PC-3 (cell line): ENCODE measurements around the gene UNC13D. TPM values are rescaled to one million over a fixed set of nuclear protein-coding genes. Genes with fewer than 3 reads are reported as not detected.

Experiments used
- ATAC-seq: fragments of 200-7000 bp; cut with Tn5 transposase; 2 replicates; pipeline ENCODE4 v1.9.1; 2020; ENCODE audit warnings: mild to moderate bottlenecking, moderate library complexity
- BruUV-seq: library from RNA; stranded (reverse); fragments of 400-500 nt; replicated peaks from 2 replicates; lab custom pipeline; 2021; lab: Mats Ljungman, UMichigan
- CTCF ChIA-PET: fragments of 300-600 bp; sonication (Branson Sonifier 250); formaldehyde crosslinking; loops from one replicate; lab custom pipeline; 2022; ENCODE audit warnings: antibody characterized with exemption; lab: Charles Lee
- POLR2A ChIA-PET: fragments of 300-600 bp; sonication (Branson Sonifier 250); formaldehyde crosslinking; loops from one replicate; lab custom pipeline; 2022; ENCODE audit warnings: antibody characterized with exemption; ENCODE audit not compliant: unreplicated experiment; lab: Charles Lee
- DNase-seq: peaks from one replicate; pipeline ENCODE4 v3.0.0-alpha.2; 2015
- H2AFZ ChIP-seq: fragments of 300-600 bp; sonication (generic); 2 replicates; pipeline ENCODE4 v1.6.0; 2016; ENCODE audit warnings: antibody characterized with exemption, low read length
- H3F3A ChIP-seq: fragments of 300-600 bp; sonication (generic); one replicate; pipeline ENCODE4 v1.6.0; 2017; ENCODE audit warnings: antibody characterized with exemption, low read length, control low read depth, mild to moderate bottlenecking; ENCODE audit not compliant: unreplicated experiment
- H3K27ac ChIP-seq: fragments of 300-600 bp; sonication (generic); 2 replicates; pipeline ENCODE4 v1.5.1; 2016; ENCODE audit warnings: mild to moderate bottlenecking, low read length
- H3K27me3 ChIP-seq: fragments of 300-600 bp; sonication (generic); 2 replicates; pipeline ENCODE4 v1.6.1; 2016; ENCODE audit warnings: low read length, mixed read lengths
- H3K36me3 ChIP-seq: fragments of 300-600 bp; sonication (generic); 2 replicates; pipeline ENCODE4 v1.6.1; 2016; ENCODE audit warnings: low read depth, mixed run types, low read length, mixed read lengths
- H3K4me1 ChIP-seq: fragments of 300-600 bp; sonication (generic); 2 replicates; pipeline ENCODE4 v1.5.1; 2016; ENCODE audit warnings: low read length; ENCODE audit not compliant: insufficient read depth
- H3K4me2 ChIP-seq: fragments of 300-600 bp; sonication (generic); 2 replicates; pipeline ENCODE4 v1.6.0; 2016; ENCODE audit warnings: low read length
- H3K4me3 ChIP-seq: fragments of 300-600 bp; sonication (generic); 2 replicates; pipeline ENCODE4 v1.5.1; 2016; ENCODE audit warnings: mild to moderate bottlenecking, low read length, mixed read lengths
- H3K79me2 ChIP-seq: fragments of 300-600 bp; sonication (generic); 2 replicates; pipeline ENCODE4 v1.6.1; 2017; ENCODE audit warnings: low read length, mixed read lengths
- H3K9ac ChIP-seq: fragments of 300-600 bp; sonication (generic); 2 replicates; pipeline ENCODE4 v1.6.0; 2016; ENCODE audit warnings: mild to moderate bottlenecking, low read length
- H3K9me2 ChIP-seq: fragments of 300-600 bp; sonication (generic); replicated peaks from 2 replicates; pipeline ENCODE4 v1.6.1; 2016; ENCODE audit warnings: mixed run types, low read length, mixed read lengths
- H3K9me3 ChIP-seq: fragments of 300-600 bp; sonication (generic); 2 replicates; pipeline ENCODE4 v1.6.1; 2016; ENCODE audit warnings: low read length, mixed read lengths
- H4K20me1 ChIP-seq: fragments of 300-600 bp; sonication (generic); 2 replicates; pipeline ENCODE4 v1.6.1; 2016; ENCODE audit warnings: low read length, mixed read lengths
- EZH2 ChIP-seq: fragments of 300-600 bp; sonication (generic); IDR thresholded peaks from one replicate; pipeline ENCODE4 v1.6.1; 2017; ENCODE audit warnings: antibody characterized with exemption, mild to moderate bottlenecking, low read length; ENCODE audit not compliant: unreplicated experiment
- EZH2phosphoT487 ChIP-seq: fragments of 300-600 bp; sonication (generic); IDR thresholded peaks from 2 replicates; pipeline ENCODE4 v1.6.1; 2018; ENCODE audit warnings: mild to moderate bottlenecking, antibody characterized with exemption, low read length, borderline replicate concordance
- intact Hi-C: fragments of 100-400 bp; cut with micrococcal nuclease; formaldehyde crosslinking; loops from 2 replicates; pipeline ENCODE4 v1.9.0; 2023
- total RNA-seq: library from RNA; depleted of rRNA; stranded (reverse); fragments of >200 nt; gene quantifications from 2 replicates; pipeline ENCODE4 v1.2.3, GENCODE V29; 2014
- TF ChIP-seq, protein P1 (sequence below): fragments of 300-600 bp; sonication (generic); conservative IDR thresholded peaks from 2 replicates; pipeline ENCODE4 v1.5.1; 2017; ENCODE audit warnings: antibody characterized with exemption, low read depth, mild to moderate bottlenecking, low read length

UNC13D gene
- total RNA-seq, 1 experiment from 2014 or later: 43.9 TPM

GRCh38 chr17:75892556-75893224, 48.5 kb upstream of the UNC13D start:
- ATAC-seq (no peak), DNase-seq (no peak)
- peaks cover 30% of the 10 kb centered on the region for H3K79me2 ChIP-seq
- CTCF ChIA-PET: no interaction called here
- no peak overlapping the region for H2AFZ ChIP-seq
- no peaks in the 10 kb centered on the region for H3K27me3 ChIP-seq
- peaks cover 7% of the 10 kb centered on the region; the same call in 1 of the 2 replicates for H3K36me3 ChIP-seq
- no peaks in the 10 kb centered on the region for H4K20me1 ChIP-seq
- POLR2A ChIA-PET: no interaction called here
- H3K9ac ChIP-seq: no peak overlapping the region
- intact Hi-C loops: no loop called here
- H3K4me3 ChIP-seq: no peak overlapping the region
- no peak overlapping the region for H3K27ac ChIP-seq
- no peak overlapping the region for H3K4me2 ChIP-seq
- TF ChIP-seq EZH2phosphoT487: no peak
- TF ChIP-seq, protein P1, sequence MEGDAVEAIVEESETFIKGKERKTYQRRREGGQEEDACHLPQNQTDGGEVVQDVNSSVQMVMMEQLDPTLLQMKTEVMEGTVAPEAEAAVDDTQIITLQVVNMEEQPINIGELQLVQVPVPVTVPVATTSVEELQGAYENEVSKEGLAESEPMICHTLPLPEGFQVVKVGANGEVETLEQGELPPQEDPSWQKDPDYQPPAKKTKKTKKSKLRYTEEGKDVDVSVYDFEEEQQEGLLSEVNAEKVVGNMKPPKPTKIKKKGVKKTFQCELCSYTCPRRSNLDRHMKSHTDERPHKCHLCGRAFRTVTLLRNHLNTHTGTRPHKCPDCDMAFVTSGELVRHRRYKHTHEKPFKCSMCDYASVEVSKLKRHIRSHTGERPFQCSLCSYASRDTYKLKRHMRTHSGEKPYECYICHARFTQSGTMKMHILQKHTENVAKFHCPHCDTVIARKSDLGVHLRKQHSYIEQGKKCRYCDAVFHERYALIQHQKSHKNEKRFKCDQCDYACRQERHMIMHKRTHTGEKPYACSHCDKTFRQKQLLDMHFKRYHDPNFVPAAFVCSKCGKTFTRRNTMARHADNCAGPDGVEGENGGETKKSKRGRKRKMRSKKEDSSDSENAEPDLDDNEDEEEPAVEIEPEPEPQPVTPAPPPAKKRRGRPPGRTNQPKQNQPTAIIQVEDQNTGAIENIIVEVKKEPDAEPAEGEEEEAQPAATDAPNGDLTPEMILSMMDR: no peak
- TF ChIP-seq EZH2: no peak
- H3F3A ChIP-seq: peaks cover 7% of the 10 kb centered on the region
- no TSS peak for BruUV-seq
- H3K9me2 ChIP-seq: no peaks in the 10 kb centered on the region
- peaks cover 14% of the 10 kb centered on the region for H3K4me1 ChIP-seq
- H3K9me3 ChIP-seq: no peaks in the 10 kb centered on the region

- no peaks in the 10 kb centered on the region for H3K9me3 ChIP-seq
- no peak overlapping the region for H3K9ac ChIP-seq
- H3K9me2 ChIP-seq: no peaks in the 10 kb centered on the region
- peaks cover 3% of the 10 kb centered on the region; the same call in 1 of the 2 replicates for H3K36me3 ChIP-seq
- ChIA-PET CTCF (no interaction called here), POLR2A (no interaction called here)
- intact Hi-C loops: no loop called here
- no peak for DNase-seq
- no peak overlapping the region for H2AFZ ChIP-seq
- no TSS peak for BruUV-seq
- no peak overlapping the region for H3K4me2 ChIP-seq
- no peak overlapping the region for H3K4me3 ChIP-seq
- TF ChIP-seq EZH2phosphoT487 (no peak), EZH2 (no peak)
- TF ChIP-seq, protein P1: no peak
- H3K79me2 ChIP-seq: peaks cover 30% of the 10 kb centered on the region
- ATAC-seq: no peak
- H4K20me1 ChIP-seq: no peaks in the 10 kb centered on the region
- peaks cover 9% of the 10 kb centered on the region for H3K4me1 ChIP-seq
- no peaks in the 10 kb centered on the region for H3F3A ChIP-seq
- no peak overlapping the region for H3K27ac ChIP-seq
- H3K27me3 ChIP-seq: no peaks in the 10 kb centered on the region
Observed at GRCh38 chr17:75891605-75892555, 47.7 kb upstream of the UNC13D start.
